MM.1S (cell line): ENCODE results near the gene FBLN1.
"Not testable (repeated sequence)": the region's sequence is repeated elsewhere in the genome, so short reads cannot be mapped to it uniquely, and the experiment has no call there.

Experiments used
- DNase-seq: peaks from one replicate; pipeline ENCODE4 v3.0.0-alpha.2; 2015
- H2AFZ ChIP-seq: fragments of 300-600 bp; sonication (generic); 2 replicates; pipeline ENCODE4 v1.6.0; 2016; ENCODE audit warnings: antibody characterized with exemption, low read length
- H3F3A ChIP-seq: fragments of 300-600 bp; sonication (generic); 2 replicates; pipeline ENCODE4 v1.6.1; 2016; ENCODE audit warnings: mild to moderate bottlenecking, antibody characterized with exemption, low read length, moderate library complexity, mixed read lengths; ENCODE audit not compliant: insufficient read depth
- H3K27ac ChIP-seq: fragments of 300-600 bp; sonication (generic); 2 replicates; pipeline ENCODE4 v1.5.1; 2016; ENCODE audit warnings: mild to moderate bottlenecking, low read length
- H3K27me3 ChIP-seq: fragments of 300-600 bp; sonication (generic); replicated peaks from 2 replicates; pipeline ENCODE4 v1.6.0; 2016; ENCODE audit warnings: low read length; ENCODE audit not compliant: insufficient read depth
- H3K36me3 ChIP-seq: fragments of 300-600 bp; sonication (generic); replicated peaks from 2 replicates; pipeline ENCODE4 v1.6.1; 2016; ENCODE audit warnings: mild to moderate bottlenecking, low read length, mixed read lengths; ENCODE audit not compliant: insufficient read depth
- H3K4me1 ChIP-seq: fragments of 300-600 bp; sonication (generic); 2 replicates; pipeline ENCODE4 v1.6.1; 2016; ENCODE audit warnings: low read length, mixed read lengths
- H3K4me2 ChIP-seq: fragments of 300-600 bp; sonication (generic); 2 replicates; pipeline ENCODE4 v1.6.0; 2016; ENCODE audit warnings: low read depth, low read length
- H3K4me3 ChIP-seq: fragments of 300-600 bp; sonication (generic); 2 replicates; pipeline ENCODE4 v1.5.1; 2016; ENCODE audit warnings: low read length, mixed read lengths
- H3K79me2 ChIP-seq: fragments of 300-600 bp; sonication (generic); 2 replicates; pipeline ENCODE4 v1.6.1; 2016; ENCODE audit warnings: mixed run types, low read length, mixed read lengths
- H3K9ac ChIP-seq: fragments of 300-600 bp; sonication (generic); 2 replicates; pipeline ENCODE4 v1.6.1; 2016; ENCODE audit warnings: low read length, mixed read lengths
- H3K9me2 ChIP-seq: fragments of 300-600 bp; sonication (generic); replicated peaks from 2 replicates; pipeline ENCODE4 v1.6.1; 2016; ENCODE audit warnings: mild to moderate bottlenecking, low read length, mixed read lengths; ENCODE audit not compliant: insufficient read depth
- H3K9me3 ChIP-seq: fragments of 300-600 bp; sonication (generic); replicated peaks from 2 replicates; pipeline ENCODE4 v1.6.1; 2016; ENCODE audit warnings: mild to moderate bottlenecking, low read length, mixed read lengths; ENCODE audit not compliant: insufficient read depth
- H4K20me1 ChIP-seq: fragments of 300-600 bp; sonication (generic); 2 replicates; pipeline ENCODE4 v1.6.1; 2016; ENCODE audit warnings: mild to moderate bottlenecking, low read length, moderate library complexity, mixed read lengths; ENCODE audit not compliant: insufficient read depth
- CTCF ChIP-seq: fragments of 300-600 bp; sonication (generic); IDR thresholded peaks from 2 replicates; pipeline ENCODE4 v1.5.1; 2016; ENCODE audit warnings: antibody characterized with exemption, low read length, mixed read lengths
- EZH2 ChIP-seq: fragments of 300-600 bp; sonication (generic); optimal IDR thresholded peaks from 2 replicates; pipeline ENCODE3; 2017; ENCODE audit warnings: low read depth, mild to moderate bottlenecking, antibody characterized with exemption, low read length, mixed read lengths
- EZH2phosphoT487 ChIP-seq: fragments of 300-600 bp; sonication (generic); IDR thresholded peaks from 2 replicates; pipeline ENCODE4 v1.6.1; 2018; ENCODE audit warnings: antibody characterized with exemption, low read length

Gene FBLN1

DNA sequence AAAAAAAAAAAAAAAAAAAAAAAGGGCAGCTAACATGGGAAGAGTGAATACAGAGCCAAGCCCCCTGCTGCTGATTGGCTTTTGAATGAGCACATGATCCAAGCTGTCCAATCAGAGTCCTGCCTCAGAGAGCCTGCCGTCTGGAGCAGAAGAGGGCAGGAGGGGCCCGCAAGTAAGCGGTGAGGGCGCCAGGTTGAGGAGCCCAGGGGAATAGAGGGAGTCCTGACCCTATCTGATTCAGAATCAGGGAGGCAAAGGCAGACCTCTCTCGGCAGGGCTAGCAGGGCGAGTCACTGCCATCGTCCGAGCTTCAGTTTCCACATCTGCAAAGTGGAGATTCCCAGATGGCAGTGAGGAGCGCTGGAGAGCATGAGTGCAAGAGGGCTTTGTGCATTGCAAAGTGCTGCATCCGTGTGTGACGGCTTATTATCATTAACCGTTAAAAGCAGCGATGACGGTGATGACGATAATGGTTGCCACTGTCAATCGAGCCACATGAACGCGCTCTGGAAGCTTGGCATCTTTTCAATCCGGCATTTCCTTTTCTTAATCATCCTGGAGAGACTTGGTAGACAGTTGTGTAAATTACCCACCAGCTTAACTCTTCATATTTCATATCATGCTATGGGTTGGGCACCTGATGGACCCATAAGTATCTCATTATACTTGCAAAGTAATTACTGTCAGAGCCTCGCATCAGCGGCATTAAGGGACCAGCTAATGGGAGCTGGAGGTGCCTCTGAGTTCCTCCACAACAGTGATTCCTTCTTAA, 100.3 kb downstream of the FBLN1 start:
- Histone ChIP-seq H3K9me3 (no peaks in the 10 kb centered on the region), H4K20me1 (no peaks in the 10 kb centered on the region), H3K79me2 (no peaks in the 10 kb centered on the region), H3F3A (no peaks in the 10 kb centered on the region), H3K27ac (no peak overlapping the region), H3K9ac (no peak overlapping the region), H3K4me3 (peak overlapping the region; percentile 20; the same call in 1 of the 2 replicates), H3K27me3 (peaks cover 71% of the 10 kb centered on the region), H3K4me2 (peak overlapping the region; percentile 60), H2AFZ (peak overlapping the region; percentile 30), H3K9me2 (no peaks in the 10 kb centered on the region), H3K4me1 (no peaks in the 10 kb centered on the region), H3K36me3 (no peaks in the 10 kb centered on the region)
- DNase-seq, result peak; percentile 78
- TF ChIP-seq EZH2 (no peak), CTCF (no peak), EZH2phosphoT487 (no peak)

- H2AFZ ChIP-seq, result peak overlapping the region; percentile 30; the same call in 1 of the 2 replicates
Observed at GRCh38 chr22:45603619-45604018, 100.9 kb downstream of the FBLN1 start.

GRCh38 chr22:45608045-45608444, 105.4 kb downstream of the FBLN1 start:
- not testable (repeated sequence) for H3K27ac ChIP-seq, H3F3A ChIP-seq, H3K4me2 ChIP-seq, H2AFZ ChIP-seq, H3K79me2 ChIP-seq, H3K36me3 ChIP-seq, H3K9ac ChIP-seq, H3K4me3 ChIP-seq, H4K20me1 ChIP-seq, DNase-seq, H3K4me1 ChIP-seq, H3K9me2 ChIP-seq, H3K9me3 ChIP-seq
- peaks cover 69% of the 10 kb centered on the region for H3K27me3 ChIP-seq

More at GRCh38 chr22:45603619-45604018, 100.9 kb downstream of the FBLN1 start:
- Histone ChIP-seq H4K20me1 (no peaks in the 10 kb centered on the region), H3K4me1 (no peaks in the 10 kb centered on the region), H3K9me3 (no peaks in the 10 kb centered on the region), H3K36me3 (no peaks in the 10 kb centered on the region), H3K27ac (no peak overlapping the region), H3K4me3 (no peak overlapping the region), H3K9me2 (no peaks in the 10 kb centered on the region), H3K4me2 (no peak overlapping the region), H3K9ac (no peak overlapping the region), H3K27me3 (peaks cover 72% of the 10 kb centered on the region), H3F3A (no peaks in the 10 kb centered on the region), H3K79me2 (no peaks in the 10 kb centered on the region)
- no peak for DNase-seq
- TF ChIP-seq EZH2 (no peak), CTCF (no peak), EZH2phosphoT487 (no peak)

- no peak overlapping the region for H3K9ac ChIP-seq
- H3K27ac ChIP-seq, result no peak overlapping the region
- H4K20me1 ChIP-seq, result no peaks in the 10 kb centered on the region
- no peaks in the 10 kb centered on the region for H3F3A ChIP-seq
- TF ChIP-seq CTCF, result no peak
- no peak for TF ChIP-seq EZH2
- no peak for TF ChIP-seq EZH2phosphoT487
- H3K79me2 ChIP-seq, result no peaks in the 10 kb centered on the region
- peaks cover 67% of the 10 kb centered on the region for H3K27me3 ChIP-seq
- H3K9me3 ChIP-seq, result no peaks in the 10 kb centered on the region
- peak; percentile 20 for DNase-seq
- no peak overlapping the region for H3K4me2 ChIP-seq
- no peaks in the 10 kb centered on the region for H3K36me3 ChIP-seq
- no peak overlapping the region for H2AFZ ChIP-seq
- H3K4me1 ChIP-seq, result no peaks in the 10 kb centered on the region
- no peaks in the 10 kb centered on the region for H3K9me2 ChIP-seq
- H3K4me3 ChIP-seq, result no peak overlapping the region
Observed at GRCh38 chr22:45608763-45609180, 106.1 kb downstream of the FBLN1 start.
